GM21825 (cell line): ENCODE measurements around the gene PRR5.

Source experiments
- ATAC-seq: cut with Tn5 transposase; IDR thresholded peaks from one replicate; pipeline ENCODE4 v1.9.1; 2021; ENCODE audit warnings: mild to moderate bottlenecking, moderate library complexity; ENCODE audit not compliant: unreplicated experiment

Gene PRR5

GRCh38 chr22:44752285-44753188 lies 50.5 kb downstream of the PRR5 start, which contains the start of gene ARHGAP8:
ARHGAP8 (plus strand) TSS chr22:44752575; CDS start chr22:44786528, 33,953 bp downstream.
- ATAC-seq, result no peak

GRCh38 chr22:44753189-44754042 lies 51.4 kb downstream of the PRR5 start:
- no peak for ATAC-seq

GRCh38 chr22:44754998-44755397 lies 53.0 kb downstream of the PRR5 start:
- no peak for ATAC-seq

GRCh38 chr22:44755417-44755816 lies 53.4 kb downstream of the PRR5 start:
- ATAC-seq, result no peak

GRCh38 chr22:44755956-44756361 lies 54.0 kb downstream of the PRR5 start:
- ATAC-seq, result no peak

DNA sequence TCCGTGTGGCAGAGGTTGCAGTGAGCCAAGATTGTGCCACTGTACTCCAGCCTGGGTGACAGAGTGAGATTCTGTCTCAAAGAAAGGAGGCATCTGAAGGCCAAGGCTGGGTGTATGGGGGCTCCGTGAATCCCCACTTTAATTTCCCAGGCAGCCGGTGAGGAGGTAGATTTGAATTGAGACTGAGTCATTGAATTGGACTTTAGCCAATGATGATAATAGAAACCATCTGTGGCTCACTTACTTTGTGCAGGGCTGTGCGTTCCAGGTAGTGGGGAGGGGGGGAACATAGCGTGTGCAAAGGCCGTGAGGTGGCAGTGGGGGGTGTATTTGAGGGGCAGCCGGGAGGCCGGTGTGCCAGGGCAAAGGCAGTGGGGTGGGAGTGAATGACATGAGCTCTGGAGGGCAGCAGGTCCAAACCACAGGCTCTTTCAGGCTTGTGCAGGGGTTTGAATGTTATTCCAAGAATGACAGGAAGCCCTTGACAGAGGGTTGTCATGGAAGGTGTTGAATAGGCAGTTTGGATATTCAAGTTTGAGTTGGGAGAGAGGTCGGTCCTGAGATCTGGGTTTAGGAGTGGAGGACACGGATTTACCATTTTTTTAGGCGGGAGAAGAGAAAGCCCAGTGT lies 56.5 kb downstream of the PRR5 start:
- no peak for ATAC-seq

- ATAC-seq, result no peak
Observed at GRCh38 chr22:44759001-44759400, 57.0 kb downstream of the PRR5 start.

DNA sequence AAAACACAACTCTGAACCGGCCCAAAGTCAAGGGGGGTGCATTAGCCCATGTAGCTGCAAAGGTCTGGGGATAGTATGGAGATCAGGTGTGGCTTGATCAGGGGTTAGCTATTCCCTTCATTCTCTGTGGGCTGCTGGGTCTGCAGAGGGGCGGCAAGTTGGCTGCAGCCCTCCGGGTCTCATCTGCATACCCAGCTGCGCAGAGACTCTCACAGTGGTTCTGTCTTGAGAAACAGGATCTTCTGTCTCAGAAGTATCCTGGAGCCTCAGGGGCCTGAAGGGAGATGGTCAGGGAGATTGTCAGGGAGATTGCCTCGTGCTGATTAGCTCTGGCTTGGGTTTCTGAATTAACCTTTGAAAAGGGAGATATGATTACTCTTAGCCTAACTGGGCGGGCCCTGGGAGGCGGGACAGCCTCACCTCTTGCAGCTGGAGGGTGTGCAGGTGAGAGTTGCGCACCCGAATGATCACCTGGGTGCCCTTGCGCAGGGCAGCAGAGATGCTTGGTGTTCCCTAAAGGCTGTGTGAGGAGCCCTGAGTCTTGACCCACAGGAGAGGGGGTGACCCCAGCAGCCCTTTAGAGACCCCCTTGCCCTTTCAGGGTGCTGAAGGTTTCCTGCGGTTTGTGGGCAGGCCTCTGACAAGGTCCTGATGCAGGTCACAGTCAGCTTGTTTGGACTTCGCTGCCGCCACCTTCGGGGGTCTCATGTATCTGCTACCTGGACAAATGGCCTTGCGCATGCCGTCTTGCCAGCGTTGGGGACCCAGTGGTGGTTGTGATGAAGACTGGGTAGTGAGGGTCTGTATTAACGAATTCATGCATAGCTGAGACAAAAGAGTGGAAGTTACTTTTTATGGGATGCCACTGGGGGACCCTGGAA lies 57.7 kb downstream of the PRR5 start:
- ATAC-seq, result no peak

- no peak for ATAC-seq
Observed at GRCh38 chr22:44760476-44760875, 58.5 kb downstream of the PRR5 start.

GRCh38 chr22:44761025-44761424 lies 59.0 kb downstream of the PRR5 start:
- no peak for ATAC-seq

DNA sequence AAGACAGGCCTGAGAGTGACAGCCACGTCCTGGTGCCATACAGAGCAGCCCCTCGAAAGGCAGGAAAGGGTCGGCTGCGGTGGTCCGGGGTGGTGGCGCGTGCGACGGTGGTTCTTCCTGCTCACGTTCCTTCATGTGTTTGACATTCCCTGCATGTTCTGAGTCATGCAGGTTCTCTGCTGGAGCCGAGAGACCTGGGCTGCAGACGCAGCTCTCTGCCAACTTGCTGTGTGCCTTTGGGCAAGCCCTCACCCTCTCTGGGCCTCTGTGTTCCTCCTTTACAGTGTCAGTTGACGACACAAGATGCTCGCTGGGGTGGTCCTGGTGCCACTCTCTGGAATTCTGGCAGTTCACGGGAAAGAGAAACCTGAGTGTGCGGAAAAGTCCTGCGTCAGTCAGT lies 62.4 kb downstream of the PRR5 start:
- ATAC-seq, result no peak

GRCh38 chr22:44764974-44765373 lies 63.0 kb downstream of the PRR5 start:
- no peak for ATAC-seq

GRCh38 chr22:44765571-44766285 lies 63.7 kb downstream of the PRR5 start:
- no peak for ATAC-seq

- no peak for ATAC-seq
Observed at GRCh38 chr22:44773082-44773481, 71.1 kb downstream of the PRR5 start.

GRCh38 chr22:44775862-44776261 lies 73.9 kb downstream of the PRR5 start:
- no peak for ATAC-seq

DNA sequence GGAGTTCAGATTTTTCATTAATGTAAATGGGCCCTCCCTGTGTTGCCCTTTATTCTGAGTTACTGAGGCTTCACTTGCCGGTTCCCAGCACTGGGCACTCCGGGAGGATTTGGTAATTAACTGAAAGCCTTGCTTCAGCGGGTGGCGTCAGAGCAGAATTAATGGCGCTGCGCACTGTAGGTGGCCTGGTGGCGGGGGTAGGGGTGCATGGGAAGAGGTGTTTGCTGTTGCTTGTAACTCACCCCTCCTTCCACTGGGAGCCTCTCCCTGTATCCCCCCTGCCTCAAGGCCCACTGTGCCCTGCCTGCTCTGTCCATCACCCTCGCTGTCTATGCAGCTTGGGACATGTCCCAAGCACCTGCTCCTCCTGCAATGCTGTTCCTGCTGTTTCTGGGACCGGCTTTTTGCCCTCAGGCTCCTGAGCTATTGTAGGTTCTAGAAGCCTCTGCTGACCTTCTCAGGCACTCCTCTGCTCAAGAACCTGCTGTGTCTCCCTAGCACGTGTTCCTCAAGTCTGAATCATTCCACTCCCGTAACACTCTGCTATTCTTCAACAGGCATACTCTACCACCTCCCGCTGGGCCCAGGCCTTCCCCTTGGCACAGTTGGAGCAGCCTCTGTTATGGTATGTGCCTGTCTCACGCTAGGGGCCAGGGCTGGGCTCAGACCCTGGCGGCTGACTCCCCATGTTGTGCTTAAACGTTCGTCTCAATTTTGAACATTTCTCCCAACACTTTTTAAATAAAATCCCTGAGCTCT lies 74.8 kb downstream of the PRR5 start:
- no peak for ATAC-seq

DNA sequence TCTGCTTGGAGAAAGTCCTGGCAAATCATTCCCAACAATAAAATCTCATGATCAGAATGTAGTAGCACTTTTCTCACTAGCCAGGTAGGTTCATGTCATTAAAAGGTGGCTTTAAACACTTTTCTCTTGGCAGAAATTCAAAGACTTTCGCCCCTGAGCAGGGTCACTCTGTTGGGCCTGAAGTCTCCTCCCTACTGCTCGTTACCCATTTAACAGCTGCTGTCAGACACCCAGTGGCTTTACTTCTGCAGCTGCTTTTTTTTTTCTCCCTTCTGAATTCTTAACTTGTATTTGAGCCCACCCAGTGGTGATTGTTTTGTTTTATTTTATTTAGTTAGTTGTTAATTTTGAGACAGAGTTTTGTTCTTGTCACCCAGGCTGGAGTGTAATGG lies 75.4 kb downstream of the PRR5 start:
- no peak for ATAC-seq

GRCh38 chr22:44780876-44781449 lies 79.0 kb downstream of the PRR5 start:
- ATAC-seq, result no peak
